Adrenal gland (tissue), 5 donors: Measurements from ENCODE around the gene CUTA.

Experiments
- CTCF ChIP-seq, 6 experiments: fragments of 450-650 bp in 4 of 6; fragments of 200-600 bp in 2 of 6; sonication (generic) in 1 of 6; IDR thresholded peaks; 1 replicate in 5 of 6; 2 replicates in 1 of 6; pipeline versions ENCODE4 v1.5.1 to v1.8.0; 2016 to 2021; ENCODE audit warnings: antibody characterized with exemption in 6 of 6, mild to moderate bottlenecking in 2 of 6, moderate library complexity in 1 of 6
- POLR2A ChIP-seq, 2 donors: fragments of 450-650 bp; IDR thresholded peaks; one replicate each; pipeline ENCODE4 v1.6.1; 2017; ENCODE audit warnings: antibody characterized with exemption in 2 of 2, mild to moderate bottlenecking in 2 of 2, moderate library complexity in 1 of 2
- donor health status: DM: no; HTN: no; CAD: no.

- TF ChIP-seq CTCF (IDR thresholded peaks at IDR 0.05): no peak
- TF ChIP-seq POLR2A (IDR thresholded peaks at IDR 0.05): no peak
Measured at GRCh38 chr6:33440649-33441309, 22.9 kb upstream of the CUTA start.
